ENCODE results near the gene DCN. TPM values are rescaled to one million over a fixed set of nuclear protein-coding genes. Genes with fewer than 3 reads are reported as not detected.
A peak's percentile ranks its signal among the peaks of the same experiment; 100 is the strongest.

DCN gene
- total RNA-seq, 1 donor from 2014 or later = 2,230 TPM

DNA sequence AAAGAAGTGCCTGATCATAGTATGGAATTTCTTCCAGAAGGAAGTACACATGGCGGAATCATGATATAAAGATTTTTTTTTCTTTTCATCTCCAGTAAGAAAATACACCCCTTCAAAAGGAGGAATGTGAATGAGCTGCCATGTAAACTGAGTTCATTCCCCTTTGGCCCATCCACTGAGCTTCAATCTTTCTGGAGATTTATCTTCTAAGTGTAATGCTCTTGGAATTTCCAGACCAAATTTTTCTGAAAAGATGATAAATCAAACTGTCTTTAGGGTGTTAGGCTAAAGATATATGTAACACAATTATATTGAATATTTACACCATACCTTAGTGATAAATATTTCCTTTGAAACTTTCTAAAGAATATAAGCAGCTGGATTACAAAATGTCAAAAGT is 5.2 kb downstream of the DCN start:
- TF ChIP-seq, protein P1, sequence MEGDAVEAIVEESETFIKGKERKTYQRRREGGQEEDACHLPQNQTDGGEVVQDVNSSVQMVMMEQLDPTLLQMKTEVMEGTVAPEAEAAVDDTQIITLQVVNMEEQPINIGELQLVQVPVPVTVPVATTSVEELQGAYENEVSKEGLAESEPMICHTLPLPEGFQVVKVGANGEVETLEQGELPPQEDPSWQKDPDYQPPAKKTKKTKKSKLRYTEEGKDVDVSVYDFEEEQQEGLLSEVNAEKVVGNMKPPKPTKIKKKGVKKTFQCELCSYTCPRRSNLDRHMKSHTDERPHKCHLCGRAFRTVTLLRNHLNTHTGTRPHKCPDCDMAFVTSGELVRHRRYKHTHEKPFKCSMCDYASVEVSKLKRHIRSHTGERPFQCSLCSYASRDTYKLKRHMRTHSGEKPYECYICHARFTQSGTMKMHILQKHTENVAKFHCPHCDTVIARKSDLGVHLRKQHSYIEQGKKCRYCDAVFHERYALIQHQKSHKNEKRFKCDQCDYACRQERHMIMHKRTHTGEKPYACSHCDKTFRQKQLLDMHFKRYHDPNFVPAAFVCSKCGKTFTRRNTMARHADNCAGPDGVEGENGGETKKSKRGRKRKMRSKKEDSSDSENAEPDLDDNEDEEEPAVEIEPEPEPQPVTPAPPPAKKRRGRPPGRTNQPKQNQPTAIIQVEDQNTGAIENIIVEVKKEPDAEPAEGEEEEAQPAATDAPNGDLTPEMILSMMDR (IDR thresholded peaks at IDR 0.05) = no peak
- no peaks in the 10 kb centered on the region for H3K9me3 Mint-ChIP-seq (ENCODE audit: unreplicated experiment)
- H3K4me1 Mint-ChIP-seq (ENCODE audit: unreplicated experiment) = peaks cover 45% of the 10 kb centered on the region
- no peak for DNase-seq (ENCODE audit: extremely low spot score, unreplicated experiment)
- H3K4me3 Mint-ChIP-seq (ENCODE audit: unreplicated experiment) = no peak overlapping the region
- H3K36me3 Mint-ChIP-seq (ENCODE audit: unreplicated experiment) = peaks cover 40% of the 10 kb centered on the region
- H3K27me3 Mint-ChIP-seq (ENCODE audit: unreplicated experiment) = no peaks in the 10 kb centered on the region
- no peak overlapping the region for H3K27ac Mint-ChIP-seq (ENCODE audit: unreplicated experiment)

DNA sequence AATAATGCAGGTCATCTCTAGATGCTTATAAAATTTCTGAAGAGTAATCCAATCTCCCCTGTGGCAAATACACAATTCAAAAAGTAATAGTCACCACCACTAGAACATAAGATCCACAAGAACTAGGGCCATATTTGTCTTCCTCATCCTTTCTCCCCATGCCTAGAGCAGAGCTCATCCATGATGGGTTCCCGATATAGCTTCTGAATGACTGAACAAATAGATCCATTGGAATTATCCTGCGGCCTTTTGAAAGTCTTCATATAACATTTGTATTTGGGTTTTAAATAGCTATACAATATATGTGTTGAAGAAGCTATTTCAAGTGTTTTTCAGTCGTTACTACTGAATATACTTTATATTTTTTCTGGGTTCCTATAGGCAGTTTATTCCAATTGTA is 5.7 kb downstream of the DCN start:
- H3K36me3 Mint-ChIP-seq (ENCODE audit: unreplicated experiment) = peaks cover 41% of the 10 kb centered on the region
- H3K4me1 Mint-ChIP-seq (ENCODE audit: unreplicated experiment) = peaks cover 50% of the 10 kb centered on the region
- TF ChIP-seq, protein P1 (IDR thresholded peaks at IDR 0.05) = no peak
- no peak for DNase-seq (ENCODE audit: extremely low spot score, unreplicated experiment)
- no peak overlapping the region for H3K27ac Mint-ChIP-seq (ENCODE audit: unreplicated experiment)
- no peaks in the 10 kb centered on the region for H3K27me3 Mint-ChIP-seq (ENCODE audit: unreplicated experiment)
- H3K9me3 Mint-ChIP-seq (ENCODE audit: unreplicated experiment) = no peaks in the 10 kb centered on the region
- H3K4me3 Mint-ChIP-seq (ENCODE audit: unreplicated experiment) = no peak overlapping the region

DNA sequence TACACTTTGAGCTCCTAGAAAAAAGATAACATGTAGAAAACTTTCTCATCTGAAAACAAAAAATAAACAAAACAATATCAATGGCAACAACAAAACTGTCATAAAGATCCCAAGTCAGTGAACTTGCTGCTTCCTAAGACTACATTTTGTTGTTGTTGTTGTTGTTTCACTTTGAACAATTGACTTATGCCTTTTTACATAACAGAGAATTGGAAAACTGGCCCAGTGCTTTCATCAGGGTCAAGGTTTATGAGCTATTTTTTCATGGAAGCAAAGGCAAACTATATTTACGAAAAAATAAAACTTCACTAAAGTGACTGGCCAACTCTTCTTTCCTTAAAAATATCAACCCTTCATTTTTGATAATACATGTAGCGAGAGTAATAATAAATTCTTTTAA is 6.3 kb downstream of the DCN start:
- Mint-ChIP-seq H3K27ac (ENCODE audit: unreplicated experiment) (no peak overlapping the region), H3K9me3 (ENCODE audit: unreplicated experiment) (no peaks in the 10 kb centered on the region), H3K27me3 (ENCODE audit: unreplicated experiment) (no peaks in the 10 kb centered on the region), H3K36me3 (ENCODE audit: unreplicated experiment) (peaks cover 45% of the 10 kb centered on the region), H3K4me1 (ENCODE audit: unreplicated experiment) (peaks cover 55% of the 10 kb centered on the region), H3K4me3 (ENCODE audit: unreplicated experiment) (no peak overlapping the region)
- TF ChIP-seq, protein P1 (IDR thresholded peaks at IDR 0.05) = no peak
- DNase-seq (ENCODE audit: extremely low spot score, unreplicated experiment) = no peak

DNA sequence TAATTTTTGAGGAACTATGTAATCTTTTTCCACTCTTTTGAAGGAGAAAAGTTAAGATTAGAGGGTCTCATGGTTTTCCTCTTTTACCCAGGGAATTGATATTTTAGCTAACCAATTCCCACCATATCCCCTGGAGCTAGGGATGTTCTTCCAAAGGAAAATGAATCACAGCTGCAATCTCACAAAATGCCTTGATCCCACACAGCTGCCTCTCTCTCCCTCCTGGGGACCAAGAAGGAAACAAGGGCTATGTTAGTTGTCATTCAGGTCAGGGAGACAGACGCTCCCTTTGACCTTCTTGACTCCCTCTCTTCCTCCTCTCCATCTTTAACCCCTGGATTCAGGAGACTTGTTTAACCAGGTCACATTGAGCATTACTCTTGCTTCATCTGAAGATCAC is 9.5 kb downstream of the DCN start:
- Mint-ChIP-seq H3K4me1 (ENCODE audit: unreplicated experiment) (peaks cover 62% of the 10 kb centered on the region), H3K4me3 (ENCODE audit: unreplicated experiment) (peak overlapping the region; percentile 42), H3K27ac (ENCODE audit: unreplicated experiment) (peak overlapping the region; percentile 86), H3K9me3 (ENCODE audit: unreplicated experiment) (no peaks in the 10 kb centered on the region), H3K36me3 (ENCODE audit: unreplicated experiment) (peaks cover 70% of the 10 kb centered on the region), H3K27me3 (ENCODE audit: unreplicated experiment) (no peaks in the 10 kb centered on the region)
- TF ChIP-seq, protein P1 (IDR thresholded peaks at IDR 0.05) = no peak
- DNase-seq (ENCODE audit: extremely low spot score, unreplicated experiment) = no peak

DNA sequence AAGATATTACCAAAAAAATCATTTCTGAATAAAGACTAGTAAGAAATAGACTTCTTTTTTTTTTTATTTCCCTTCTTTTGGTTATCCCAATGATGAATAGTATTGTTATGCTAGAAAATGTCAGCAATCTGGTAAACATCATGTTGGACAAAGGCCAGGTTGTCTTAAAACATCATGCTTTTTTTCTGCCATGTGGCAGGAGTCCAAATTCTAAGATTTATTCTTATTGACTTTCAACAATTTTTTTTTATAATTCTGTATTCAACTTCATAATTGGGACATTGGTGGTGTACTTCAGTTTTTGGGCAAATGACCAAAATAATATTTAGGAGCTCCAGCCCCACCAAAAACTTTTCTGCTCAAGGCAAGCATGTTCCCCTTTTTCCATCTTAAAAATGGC is 10.5 kb downstream of the DCN start:
- no peak for DNase-seq (ENCODE audit: extremely low spot score, unreplicated experiment)
- Mint-ChIP-seq H3K4me3 (ENCODE audit: unreplicated experiment) (no peak overlapping the region), H3K27ac (ENCODE audit: unreplicated experiment) (peak overlapping the region; percentile 41), H3K4me1 (ENCODE audit: unreplicated experiment) (peaks cover 55% of the 10 kb centered on the region), H3K36me3 (ENCODE audit: unreplicated experiment) (peaks cover 72% of the 10 kb centered on the region), H3K27me3 (ENCODE audit: unreplicated experiment) (no peaks in the 10 kb centered on the region), H3K9me3 (ENCODE audit: unreplicated experiment) (no peaks in the 10 kb centered on the region)
- TF ChIP-seq, protein P1 (IDR thresholded peaks at IDR 0.05) = no peak
